ENCODE data around the gene ELL2. TPM values are rescaled to one million over a fixed set of nuclear protein-coding genes. Genes with fewer than 3 reads are reported as not detected.

ELL2 gene
- total RNA-seq, 1 donor = 302 TPM

GRCh38 chr5:95951916-95952315 is 9.7 kb downstream of the ELL2 start:
- DNase-seq (ENCODE audit: low read depth) = no peak
- no peak overlapping the region for H3K4me3 ChIP-seq (ENCODE audit: low read depth, low read length)
- TF ChIP-seq CTCF (IDR thresholded peaks at IDR 0.05; ENCODE audit: insufficient read depth, low read depth, low read length) = no peak

- no peak for DNase-seq (ENCODE audit: low read depth)
- TF ChIP-seq CTCF (IDR thresholded peaks at IDR 0.05; ENCODE audit: insufficient read depth, low read depth, low read length) = no peak
- H3K4me3 ChIP-seq (ENCODE audit: low read depth, low read length) = no peak overlapping the region
Observed at GRCh38 chr5:95949810-95950209, 11.8 kb downstream of the ELL2 start.

GRCh38 chr5:95948631-95949030 is 13.0 kb downstream of the ELL2 start:
- no peak overlapping the region for H3K4me3 ChIP-seq (ENCODE audit: low read depth, low read length)
- no peak for TF ChIP-seq CTCF (IDR thresholded peaks at IDR 0.05; ENCODE audit: insufficient read depth, low read depth, low read length)
- DNase-seq (ENCODE audit: low read depth) = peak; percentile 32

GRCh38 chr5:95946451-95946850 is 15.2 kb downstream of the ELL2 start:
- DNase-seq (ENCODE audit: low read depth) = no peak
- H3K4me3 ChIP-seq (ENCODE audit: low read depth, low read length) = no peak overlapping the region
- no peak for TF ChIP-seq CTCF (IDR thresholded peaks at IDR 0.05; ENCODE audit: insufficient read depth, low read depth, low read length)

- no peak for DNase-seq (ENCODE audit: low read depth)
- TF ChIP-seq CTCF (IDR thresholded peaks at IDR 0.05; ENCODE audit: insufficient read depth, low read depth, low read length) = no peak
- H3K4me3 ChIP-seq (ENCODE audit: low read depth, low read length) = no peak overlapping the region
Observed at GRCh38 chr5:95942968-95943367, 18.7 kb downstream of the ELL2 start.

- no peak overlapping the region for H3K4me3 ChIP-seq (ENCODE audit: low read depth, low read length)
- TF ChIP-seq CTCF (IDR thresholded peaks at IDR 0.05; ENCODE audit: insufficient read depth, low read depth, low read length) = no peak
- no peak for DNase-seq (ENCODE audit: low read depth)
Observed at GRCh38 chr5:95942414-95942813, 19.2 kb downstream of the ELL2 start.

GRCh38 chr5:95941756-95942155 is 19.9 kb downstream of the ELL2 start:
- DNase-seq (ENCODE audit: low read depth) = peak; percentile 81
- no peak for TF ChIP-seq CTCF (IDR thresholded peaks at IDR 0.05; ENCODE audit: insufficient read depth, low read depth, low read length)
- no peak overlapping the region for H3K4me3 ChIP-seq (ENCODE audit: low read depth, low read length)
